GM19463 (cell line): ENCODE measurements around the gene OSCP1.
A peak's percentile ranks its signal among the peaks of the same experiment; 100 is the strongest.

Experiments
- ATAC-seq: cut with Tn5 transposase; IDR thresholded peaks from one replicate; pipeline ENCODE4 v1.9.1; 2021; ENCODE audit warnings: mild to moderate bottlenecking, moderate library complexity; ENCODE audit not compliant: unreplicated experiment

The OSCP1 gene

DNA sequence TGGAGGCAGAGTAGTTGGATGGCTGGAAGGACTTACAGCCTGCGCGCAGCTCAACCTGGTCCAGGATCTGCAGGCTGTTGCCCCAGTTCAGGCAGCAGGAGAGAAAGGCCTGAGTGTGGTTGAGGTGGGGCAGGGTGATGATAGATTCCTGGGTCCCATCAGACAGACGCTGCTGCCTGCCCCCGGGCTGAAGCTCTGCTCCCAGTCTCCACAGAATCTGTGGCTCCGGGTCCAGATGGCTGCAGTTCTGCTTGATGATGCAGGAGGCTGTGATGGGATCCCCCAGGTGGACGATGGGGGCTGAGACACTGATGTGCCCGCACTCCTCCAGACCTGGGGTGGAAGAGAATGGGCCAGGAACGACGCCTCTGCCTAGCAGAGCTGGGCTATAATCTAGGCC lies 25.1 kb upstream of the OSCP1 start:
- ATAC-seq: no peak

- ATAC-seq: no peak
These were observed 22.4 kb upstream of the OSCP1 start for GRCh38 chr1:36472656-36473055.

- ATAC-seq: no peak
These were observed 21.8 kb upstream of the OSCP1 start for GRCh38 chr1:36471830-36472641.

- ATAC-seq: no peak
These were observed 18.9 kb upstream of the OSCP1 start for GRCh38 chr1:36469163-36469562.

DNA sequence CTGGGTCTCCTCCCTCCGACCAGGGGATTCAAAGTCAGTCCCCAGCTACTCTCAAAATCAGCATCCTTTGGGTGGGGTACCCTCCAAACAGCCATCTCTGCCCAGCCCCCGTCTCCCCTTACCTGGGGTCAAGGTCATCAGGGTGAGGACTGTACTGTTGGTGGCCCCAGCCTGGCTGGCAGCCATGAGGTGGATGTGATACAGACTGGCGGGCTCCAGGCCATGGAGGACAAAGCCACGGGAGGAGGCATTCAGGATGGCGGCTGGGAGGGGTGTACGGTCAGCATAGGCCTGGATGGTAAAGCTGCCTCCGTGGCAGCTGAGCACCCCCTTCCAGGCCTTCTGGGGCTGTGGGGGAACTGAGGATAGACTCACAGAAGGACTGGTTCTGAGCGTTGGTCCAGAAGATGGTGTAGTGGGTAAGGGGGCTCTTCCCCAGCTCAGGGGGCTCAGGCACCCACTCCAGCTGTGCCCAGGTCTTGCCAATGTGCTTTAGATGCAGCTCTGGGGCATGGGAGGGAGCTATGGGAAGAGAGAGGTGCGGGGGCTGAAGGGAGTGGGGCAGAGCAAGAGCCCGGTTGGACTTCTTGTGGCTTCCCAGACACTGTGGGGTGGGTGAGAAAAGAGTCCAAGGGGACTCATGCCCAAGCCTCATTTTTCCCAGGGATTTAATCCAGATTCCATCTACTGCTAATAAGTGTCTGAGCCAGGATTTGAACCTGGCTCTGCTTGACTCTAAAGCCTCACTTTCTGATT lies 17.6 kb upstream of the OSCP1 start:
- ATAC-seq: no peak

DNA sequence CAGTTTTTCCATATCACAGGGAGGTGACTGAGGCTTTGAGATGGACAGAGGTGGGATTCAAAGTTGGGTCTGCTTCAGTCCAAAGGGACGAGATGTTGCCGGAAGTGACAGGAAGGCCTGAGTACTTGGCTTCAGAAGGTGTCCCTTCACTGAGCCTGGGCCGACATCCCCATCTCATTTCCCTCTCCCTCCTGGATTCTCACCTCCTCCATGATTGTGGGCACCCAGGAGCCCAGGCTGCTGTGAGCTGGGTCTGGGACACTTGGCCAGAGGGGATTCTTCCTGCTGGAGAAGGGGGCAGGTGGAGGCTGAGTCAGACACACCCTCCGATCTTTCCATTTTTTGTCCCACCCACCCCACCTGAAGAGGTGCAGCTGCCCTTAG lies 16.8 kb upstream of the OSCP1 start:
- ATAC-seq: no peak

- no peak for ATAC-seq
These were observed 16.2 kb upstream of the OSCP1 start for GRCh38 chr1:36466370-36467026.

DNA sequence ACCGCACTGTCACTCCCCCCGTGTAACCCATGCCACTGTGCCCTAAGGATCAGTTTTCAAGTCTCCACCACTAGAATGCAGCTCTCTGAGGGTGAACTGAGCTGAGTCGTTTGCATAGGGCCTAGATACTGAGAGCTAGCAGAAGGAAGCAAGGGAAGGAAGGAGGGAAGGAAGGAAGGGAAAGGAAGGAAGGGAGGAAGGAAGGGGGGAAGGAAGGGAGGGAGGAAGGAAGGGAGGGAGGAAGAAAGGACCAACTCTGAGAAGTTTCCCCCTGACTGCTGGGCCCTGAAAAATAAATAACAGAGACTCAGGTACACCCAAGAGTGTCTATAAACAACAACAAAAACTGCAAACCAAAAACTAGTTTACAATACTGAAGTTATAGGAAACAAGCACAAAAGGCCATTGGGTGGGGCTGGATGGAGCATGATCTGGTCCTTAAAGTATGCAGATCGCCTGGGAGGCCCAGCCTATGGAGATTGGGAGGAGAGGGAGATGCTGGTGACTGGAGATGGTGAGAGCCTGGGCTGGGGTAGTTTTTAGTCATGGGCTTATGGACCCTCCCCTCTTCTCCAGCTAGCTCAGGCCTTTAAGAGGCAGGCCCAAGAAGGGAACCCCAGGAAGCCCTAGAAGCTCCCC lies 15.6 kb upstream of the OSCP1 start:
- no peak for ATAC-seq

DNA sequence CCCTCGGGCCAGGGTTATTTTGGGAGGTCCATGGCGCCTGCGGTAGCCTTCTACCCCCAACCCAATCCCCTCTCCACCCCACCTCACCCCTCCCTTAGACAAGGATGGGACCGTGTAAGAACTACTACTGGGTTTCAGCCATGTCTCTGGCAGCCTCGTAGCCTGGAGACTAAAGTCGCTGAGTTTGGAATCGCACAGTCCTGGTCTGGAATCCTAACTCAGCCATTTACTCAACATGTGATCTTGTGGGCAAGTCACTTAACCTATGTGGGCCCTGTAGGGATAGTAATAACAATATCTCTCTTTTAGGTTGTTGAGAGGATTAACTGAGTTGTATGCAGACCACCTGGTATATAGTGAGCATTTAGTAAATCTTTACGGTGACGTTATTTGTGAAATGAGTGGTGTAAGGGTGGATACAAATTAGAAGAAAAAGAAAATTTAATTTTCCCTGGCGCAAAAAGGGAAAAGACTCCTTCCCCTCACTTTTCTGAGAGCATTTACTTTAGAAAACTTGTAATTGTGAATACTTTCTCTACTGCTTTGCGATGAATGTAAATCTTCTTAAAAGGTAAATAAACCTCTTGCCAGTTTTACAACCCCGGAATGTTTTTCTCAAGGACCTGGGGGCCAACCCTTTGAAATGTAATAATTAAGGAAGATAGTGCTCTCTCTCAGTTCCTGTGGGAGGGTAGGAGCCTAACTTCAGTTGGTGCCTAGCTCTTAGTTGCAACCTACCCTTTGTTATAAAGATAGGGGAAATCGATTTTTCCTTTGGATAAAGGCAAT lies 14.5 kb upstream of the OSCP1 start:
- peak; percentile 38 for ATAC-seq

GRCh38 chr1:36463803-36464604 lies 13.8 kb upstream of the OSCP1 start, which contains the start of gene MRPS15:
MRPS15 (minus strand) TSS chr1:36464384; CDS start chr1:36464275, 109 bp downstream.
- ATAC-seq: peak; percentile 94

DNA sequence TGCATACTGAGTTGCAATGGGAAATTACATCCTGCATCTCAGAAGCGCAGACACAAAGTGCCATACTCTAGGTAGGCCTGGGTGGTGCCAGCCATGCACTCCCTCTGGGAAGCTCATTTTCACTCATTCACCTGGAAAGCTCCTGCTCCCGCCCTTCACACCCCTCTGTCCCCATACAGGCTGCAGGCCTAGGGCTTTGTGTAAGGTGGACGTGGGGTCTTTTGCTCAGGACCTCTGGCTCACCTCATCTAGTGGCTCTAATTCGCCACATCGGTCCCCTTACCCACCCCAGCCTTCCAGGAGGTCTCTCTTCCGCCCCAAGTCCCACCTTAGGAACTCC lies 13.2 kb upstream of the OSCP1 start:
- no peak for ATAC-seq

DNA sequence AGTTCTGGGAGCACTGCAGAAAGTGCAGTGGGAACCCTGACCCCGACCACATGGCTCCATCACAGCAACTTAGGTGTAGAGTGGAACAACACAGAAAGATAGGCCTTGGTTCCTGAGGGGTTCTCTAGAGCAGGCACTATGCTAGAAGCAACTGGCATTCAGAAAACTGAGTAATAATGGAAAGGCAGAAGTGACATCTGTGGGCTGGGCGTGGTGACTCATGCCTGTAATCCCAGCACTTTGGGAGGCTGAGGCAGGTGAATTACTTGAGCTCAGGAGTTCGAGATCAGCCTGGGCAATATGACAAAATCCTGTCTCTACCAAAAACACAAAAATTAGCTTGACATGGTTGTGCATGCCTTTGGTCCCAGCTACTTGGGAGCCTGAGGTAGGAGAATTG lies 8.7 kb upstream of the OSCP1 start:
- ATAC-seq: no peak

DNA sequence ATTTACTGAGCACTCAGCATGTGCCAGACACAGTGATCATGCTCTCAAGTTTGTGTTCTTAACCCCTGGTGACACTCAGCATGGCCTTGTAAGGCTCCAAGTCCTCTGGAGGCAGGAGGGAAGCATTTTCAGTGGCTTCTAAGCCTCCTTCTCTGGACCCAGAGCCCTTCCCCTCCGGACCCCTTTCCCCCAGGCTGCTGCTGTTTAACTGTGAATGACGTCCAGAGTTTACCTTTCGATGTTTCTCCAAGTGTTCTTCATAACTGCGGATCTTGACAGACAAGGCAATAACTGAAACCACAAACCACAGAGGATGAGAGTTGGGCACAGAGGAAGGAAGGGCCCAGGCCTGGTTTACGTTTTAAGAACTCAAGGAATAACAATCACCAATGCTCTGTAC lies 7.4 kb upstream of the OSCP1 start:
- ATAC-seq: no peak

GRCh38 chr1:36456391-36456928 lies 6.2 kb upstream of the OSCP1 start:
- ATAC-seq: no peak

DNA sequence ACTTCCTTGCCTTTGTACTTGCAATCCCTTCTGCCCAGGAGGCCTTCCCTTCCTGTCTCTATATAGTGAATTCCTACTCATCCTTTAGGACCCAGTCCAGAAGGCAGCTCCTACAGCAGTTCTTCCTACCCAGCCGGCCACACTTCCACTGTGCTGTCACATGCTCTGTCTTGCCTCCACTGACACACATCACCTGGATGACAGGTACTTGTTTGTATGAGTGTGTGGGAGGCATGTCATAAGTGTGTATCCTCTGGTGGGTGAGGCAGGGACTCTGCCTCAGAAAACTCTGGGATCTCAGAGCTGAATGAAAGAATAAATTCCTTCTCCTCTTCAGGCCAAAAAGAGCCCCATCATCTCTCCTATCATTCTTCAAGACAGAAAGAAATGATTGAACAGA lies 5.1 kb upstream of the OSCP1 start:
- no peak for ATAC-seq

GRCh38 chr1:36453600-36454388 lies 3.5 kb upstream of the OSCP1 start:
- no peak for ATAC-seq

DNA sequence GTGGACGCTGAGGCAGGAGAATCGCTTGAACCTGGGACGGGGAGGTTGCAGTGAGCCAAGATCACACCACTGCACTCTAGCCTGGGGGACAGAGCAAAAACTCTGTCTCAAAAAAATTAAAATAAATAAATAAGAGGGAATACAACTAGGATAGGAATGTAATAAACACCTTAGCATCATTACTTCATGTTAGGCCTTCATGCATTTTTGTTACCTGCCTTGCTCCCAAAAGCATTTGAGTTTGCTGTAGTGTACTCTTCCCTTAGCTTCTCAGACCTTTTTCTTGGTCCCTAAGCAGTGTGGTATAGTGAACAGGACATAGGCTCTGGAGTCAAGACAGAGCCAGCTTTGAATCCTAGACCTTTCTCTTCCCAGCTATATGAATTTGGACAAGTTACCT lies 2.8 kb upstream of the OSCP1 start:
- ATAC-seq: no peak

GRCh38 chr1:36450919-36451305 lies 661 bp upstream of the OSCP1 start:
- no peak for ATAC-seq
